ENCODE results near the gene AMMECR1L. TPM values are rescaled to one million over a fixed set of nuclear protein-coding genes. Genes with fewer than 3 reads are reported as not detected.
"Not testable (repeated sequence)": the region's sequence is repeated elsewhere in the genome, so short reads cannot be mapped to it uniquely, and the experiment has no call there.

The AMMECR1L gene
- 6.7 TPM for total RNA-seq
- 12.0 TPM for polyA plus RNA-seq
- long read RNA-seq, donor 1, result 0 reads
- long read RNA-seq, donor 2, full-length matches to known transcripts, result 1 of 1 reads
- long read RNA-seq, donor 2, partial matches to known transcripts, result 0 of 1 reads
- long read RNA-seq, donor 2, other reads (novel, unspliced or antisense), result 0 of 1 reads
- long read RNA-seq, donor 3, full-length matches to known transcripts, result 2 of 2 reads
- long read RNA-seq, donor 3, partial matches to known transcripts, result 0 of 2 reads
- long read RNA-seq, donor 3, other reads (novel, unspliced or antisense), result 0 of 2 reads
- long read RNA-seq, donor 4, result 0 reads
- long read RNA-seq, donor 5, full-length matches to known transcripts, result 1 of 1 reads
- long read RNA-seq, donor 5, partial matches to known transcripts, result 0 of 1 reads
- long read RNA-seq, donor 5, other reads (novel, unspliced or antisense), result 0 of 1 reads
- long read RNA-seq, donor 6, full-length matches to known transcripts, result 1 of 1 reads
- long read RNA-seq, donor 6, partial matches to known transcripts, result 0 of 1 reads
- long read RNA-seq, donor 6, other reads (novel, unspliced or antisense), result 0 of 1 reads
- long read RNA-seq, donor 7, full-length matches to known transcripts, result 1 of 1 reads
- long read RNA-seq, donor 7, partial matches to known transcripts, result 0 of 1 reads
- long read RNA-seq, donor 7, other reads (novel, unspliced or antisense), result 0 of 1 reads
- long read RNA-seq, donor 8, result 0 reads
- long read RNA-seq, donor 9, full-length matches to known transcripts, result 1 of 1 reads
- long read RNA-seq, donor 9, partial matches to known transcripts, result 0 of 1 reads
- long read RNA-seq, donor 9, other reads (novel, unspliced or antisense), result 0 of 1 reads
- long read RNA-seq, donor 10, result 0 reads

GRCh38 chr2:127885780-127886592 is at the start of gene AMMECR1L:
Gene AMMECR1L, minus strand, starts transcription at chr2:127885956. Its CDS starts 11,722 bp downstream, at chr2:127874234.
- peak; percentile 30 to 79 (median 51) for DNase-seq (ENCODE audit: low read depth in 6 of 9, low spot score in 9 of 9)
- H3K27me3 ChIP-seq (ENCODE audit: control insufficient read depth in 2 of 2, insufficient read depth in 1 of 2, low read length in 1 of 2); H3K9me3 ChIP-seq (ENCODE audit: control insufficient read depth in 2 of 2, insufficient read depth in 1 of 2, low read length in 1 of 2): not testable (repeated sequence)
- Histone ChIP-seq H3K4me3 (ENCODE audit: low read length in 2 of 2) (peak within 1 kb of the TSS; percentile 58 to 61), H3K27ac (ENCODE audit: low read depth in 1 of 2, low read length in 1 of 2) (peak within 1 kb of the TSS; percentile 87 to 88), H3K4me1 (ENCODE audit: control insufficient read depth in 2 of 2, insufficient read depth in 2 of 2, low read length in 2 of 2) (peaks cover 11 to 13% of the 10 kb centered on the region in 2 donors), H3K36me3 (ENCODE audit: control insufficient read depth in 2 of 2, insufficient read depth in 2 of 2, low read length in 1 of 2) (peaks cover 6 to 18% of the 10 kb centered on the region in 2 donors)
- under 1% methylated on average over 62 of the region's 85 CpGs for WGBS

DNA sequence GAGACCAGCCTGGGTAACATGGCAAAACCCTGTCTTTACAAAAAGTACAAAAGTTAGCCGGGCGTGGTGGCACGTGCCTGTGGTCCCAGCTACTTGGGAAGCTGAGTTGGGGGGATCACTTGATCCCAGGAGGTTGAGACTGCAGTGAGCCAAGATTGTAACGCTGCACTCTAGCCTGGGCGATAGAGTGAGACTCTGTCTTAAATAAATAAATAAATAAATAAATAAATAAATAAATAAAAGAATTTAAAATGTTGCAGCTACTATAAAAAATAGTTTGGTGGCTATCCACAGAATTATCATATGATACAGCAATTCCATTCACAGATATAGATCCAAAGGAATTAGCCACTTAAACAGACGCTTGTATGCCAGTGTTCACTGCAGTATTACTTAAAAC is 49.6 kb upstream of the AMMECR1L start:
- no peaks in the 10 kb centered on the region for H3K27me3 ChIP-seq (ENCODE audit: control insufficient read depth in 2 of 2, insufficient read depth in 1 of 2, low read length in 1 of 2)
- H3K4me1 ChIP-seq (ENCODE audit: control insufficient read depth in 2 of 2, insufficient read depth in 2 of 2, low read length in 2 of 2), result no peaks in the 10 kb centered on the region
- H3K36me3 ChIP-seq (ENCODE audit: control insufficient read depth in 2 of 2, insufficient read depth in 2 of 2, low read length in 1 of 2), result peaks cover 2% of the 10 kb centered on the region in 2 donors
- no peak overlapping the region for H3K27ac ChIP-seq (ENCODE audit: low read depth in 1 of 2, low read length in 1 of 2)
- DNase-seq (ENCODE audit: low read depth in 6 of 9, low spot score in 9 of 9), result no peak
- H3K9me3 ChIP-seq (ENCODE audit: control insufficient read depth in 2 of 2, insufficient read depth in 1 of 2, low read length in 1 of 2), result no peaks in the 10 kb centered on the region
- 96% methylated on average over 6 of the region's 6 CpGs for WGBS
- no peak overlapping the region for H3K4me3 ChIP-seq (ENCODE audit: low read length in 2 of 2)

DNA sequence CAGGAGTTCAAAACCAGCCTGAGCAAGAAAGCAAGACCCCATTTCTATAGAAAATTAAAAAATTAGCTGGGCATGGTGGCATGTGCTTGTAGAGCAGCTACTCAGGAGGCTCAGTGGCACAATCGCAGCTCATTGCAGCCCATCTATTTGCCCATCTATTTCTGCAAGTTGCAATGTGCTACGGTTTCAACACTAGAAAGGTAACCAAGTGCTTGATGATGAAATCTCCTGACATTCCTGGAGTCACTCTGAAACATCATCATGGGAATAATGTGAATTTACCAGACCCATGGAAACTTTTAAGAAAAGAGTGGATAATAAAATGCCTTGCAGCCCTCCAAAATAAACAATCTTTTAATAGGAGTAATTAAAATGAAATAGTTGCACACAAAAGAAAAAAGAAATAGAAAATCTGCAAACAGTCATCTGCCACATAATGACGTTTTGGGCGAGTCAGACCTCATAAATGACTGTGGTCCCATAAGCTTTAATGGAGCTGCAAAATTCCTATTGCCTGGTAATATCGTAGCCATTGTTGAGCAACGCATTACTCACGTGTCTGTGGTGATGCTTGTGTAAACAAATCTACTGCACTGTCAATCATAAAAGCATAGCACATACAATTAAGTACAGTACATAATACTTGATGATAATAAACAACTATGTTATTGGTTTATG is 46.6 kb upstream of the AMMECR1L start:
- no peak for DNase-seq (ENCODE audit: low read depth in 6 of 9, low spot score in 9 of 9)
- H3K4me1 ChIP-seq (ENCODE audit: control insufficient read depth in 2 of 2, insufficient read depth in 2 of 2, low read length in 2 of 2), result no peaks in the 10 kb centered on the region
- WGBS, result 95% methylated on average over 7 of the region's 7 CpGs

DNA sequence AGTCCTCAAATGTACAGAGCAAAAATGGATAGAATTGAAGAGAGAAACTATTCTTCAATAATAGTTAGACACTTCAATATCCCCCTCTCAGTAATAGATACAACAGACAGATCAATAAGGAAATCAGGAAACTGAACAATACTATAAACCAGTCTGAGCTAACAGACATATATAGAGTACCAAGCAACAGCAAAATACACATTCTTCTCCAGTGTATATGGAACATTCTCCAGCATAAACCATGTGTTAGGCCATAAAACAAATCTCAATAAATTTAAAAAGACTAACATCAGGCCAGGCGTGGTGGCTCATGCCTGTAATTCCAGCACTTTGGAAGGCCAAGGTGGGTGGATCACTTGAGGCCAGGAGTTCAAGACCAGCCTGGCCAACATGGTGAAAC is 43.7 kb upstream of the AMMECR1L start:
- 96% methylated on average over 1 of the region's 1 CpG for WGBS
- DNase-seq (ENCODE audit: low read depth in 6 of 9, low spot score in 9 of 9), result no peak
- H3K36me3 ChIP-seq (ENCODE audit: control insufficient read depth in 2 of 2, insufficient read depth in 2 of 2, low read length in 1 of 2), result no peaks in the 10 kb centered on the region
- H3K4me1 ChIP-seq (ENCODE audit: control insufficient read depth in 2 of 2, insufficient read depth in 2 of 2, low read length in 2 of 2), result no peaks in the 10 kb centered on the region
- no peak overlapping the region for H3K27ac ChIP-seq (ENCODE audit: low read depth in 1 of 2, low read length in 1 of 2)
- no peaks in the 10 kb centered on the region for H3K27me3 ChIP-seq (ENCODE audit: control insufficient read depth in 2 of 2, insufficient read depth in 1 of 2, low read length in 1 of 2)
- H3K4me3 ChIP-seq (ENCODE audit: low read length in 2 of 2), result no peak overlapping the region
- no peaks in the 10 kb centered on the region for H3K9me3 ChIP-seq (ENCODE audit: control insufficient read depth in 2 of 2, insufficient read depth in 1 of 2, low read length in 1 of 2)

More for the DNA sequence above, 46.6 kb upstream of the AMMECR1L start:
- no peaks in the 10 kb centered on the region for H3K27me3 ChIP-seq (ENCODE audit: control insufficient read depth in 2 of 2, insufficient read depth in 1 of 2, low read length in 1 of 2)
- H3K4me3 ChIP-seq (ENCODE audit: low read length in 2 of 2), result no peak overlapping the region
- H3K36me3 ChIP-seq (ENCODE audit: control insufficient read depth in 2 of 2, insufficient read depth in 2 of 2, low read length in 1 of 2), result no peaks in the 10 kb centered on the region
- no peaks in the 10 kb centered on the region for H3K9me3 ChIP-seq (ENCODE audit: control insufficient read depth in 2 of 2, insufficient read depth in 1 of 2, low read length in 1 of 2)
- H3K27ac ChIP-seq (ENCODE audit: low read depth in 1 of 2, low read length in 1 of 2), result no peak overlapping the region

DNA sequence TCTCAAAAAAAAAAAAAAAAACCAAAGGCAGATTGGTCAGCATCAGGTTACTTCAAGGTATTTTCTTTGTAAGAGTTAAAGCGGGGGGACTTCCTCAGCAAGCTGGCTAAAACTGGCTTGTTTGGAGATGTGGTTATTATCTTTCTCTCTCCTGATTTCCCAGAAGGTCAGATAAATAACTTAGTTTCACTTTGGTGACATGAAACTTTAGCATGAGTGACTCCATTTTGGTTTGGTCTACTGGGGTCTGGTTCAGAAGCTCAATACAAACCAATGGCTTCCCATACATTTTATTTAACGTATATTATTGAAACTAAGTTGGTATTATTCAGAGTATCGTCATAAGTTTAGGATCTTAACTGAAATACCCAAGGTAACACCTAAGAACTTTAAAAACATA is 41.6 kb upstream of the AMMECR1L start:
- DNase-seq (ENCODE audit: low read depth in 6 of 9, low spot score in 9 of 9), result no peak
- Histone ChIP-seq H3K36me3 (ENCODE audit: control insufficient read depth in 2 of 2, insufficient read depth in 2 of 2, low read length in 1 of 2) (no peaks in the 10 kb centered on the region), H3K27ac (ENCODE audit: low read depth in 1 of 2, low read length in 1 of 2) (no peak overlapping the region), H3K4me1 (ENCODE audit: control insufficient read depth in 2 of 2, insufficient read depth in 2 of 2, low read length in 2 of 2) (no peaks in the 10 kb centered on the region), H3K4me3 (ENCODE audit: low read length in 2 of 2) (no peak overlapping the region), H3K27me3 (ENCODE audit: control insufficient read depth in 2 of 2, insufficient read depth in 1 of 2, low read length in 1 of 2) (no peaks in the 10 kb centered on the region), H3K9me3 (ENCODE audit: control insufficient read depth in 2 of 2, insufficient read depth in 1 of 2, low read length in 1 of 2) (no peaks in the 10 kb centered on the region)
- 97% methylated on average over 3 of the region's 3 CpGs for WGBS

GRCh38 chr2:127917916-127918315 is 32.2 kb upstream of the AMMECR1L start:
- no peaks in the 10 kb centered on the region for H3K27me3 ChIP-seq (ENCODE audit: control insufficient read depth in 2 of 2, insufficient read depth in 1 of 2, low read length in 1 of 2)
- H3K4me3 ChIP-seq (ENCODE audit: low read length in 2 of 2), result no peak overlapping the region
- WGBS, result 98% methylated on average over 4 of the region's 4 CpGs
- H3K27ac ChIP-seq (ENCODE audit: low read depth in 1 of 2, low read length in 1 of 2), result no peak overlapping the region
- H3K9me3 ChIP-seq (ENCODE audit: control insufficient read depth in 2 of 2, insufficient read depth in 1 of 2, low read length in 1 of 2), result no peaks in the 10 kb centered on the region
- DNase-seq (ENCODE audit: low read depth in 6 of 9, low spot score in 9 of 9), result no peak
- no peaks in the 10 kb centered on the region for H3K36me3 ChIP-seq (ENCODE audit: control insufficient read depth in 2 of 2, insufficient read depth in 2 of 2, low read length in 1 of 2)
- no peaks in the 10 kb centered on the region for H3K4me1 ChIP-seq (ENCODE audit: control insufficient read depth in 2 of 2, insufficient read depth in 2 of 2, low read length in 2 of 2)

- 94% methylated on average over 8 of the region's 8 CpGs for WGBS
- Histone ChIP-seq H3K27ac (ENCODE audit: low read depth in 1 of 2, low read length in 1 of 2) (no peak overlapping the region), H3K9me3 (ENCODE audit: control insufficient read depth in 2 of 2, insufficient read depth in 1 of 2, low read length in 1 of 2) (no peaks in the 10 kb centered on the region), H3K36me3 (ENCODE audit: control insufficient read depth in 2 of 2, insufficient read depth in 2 of 2, low read length in 1 of 2) (no peaks in the 10 kb centered on the region), H3K27me3 (ENCODE audit: control insufficient read depth in 2 of 2, insufficient read depth in 1 of 2, low read length in 1 of 2) (no peaks in the 10 kb centered on the region), H3K4me1 (ENCODE audit: control insufficient read depth in 2 of 2, insufficient read depth in 2 of 2, low read length in 2 of 2) (no peaks in the 10 kb centered on the region), H3K4me3 (ENCODE audit: low read length in 2 of 2) (no peak overlapping the region)
- no peak for DNase-seq (ENCODE audit: low read depth in 6 of 9, low spot score in 9 of 9)
These were observed 28.2 kb upstream of the AMMECR1L start for GRCh38 chr2:127913808-127914457.

DNA sequence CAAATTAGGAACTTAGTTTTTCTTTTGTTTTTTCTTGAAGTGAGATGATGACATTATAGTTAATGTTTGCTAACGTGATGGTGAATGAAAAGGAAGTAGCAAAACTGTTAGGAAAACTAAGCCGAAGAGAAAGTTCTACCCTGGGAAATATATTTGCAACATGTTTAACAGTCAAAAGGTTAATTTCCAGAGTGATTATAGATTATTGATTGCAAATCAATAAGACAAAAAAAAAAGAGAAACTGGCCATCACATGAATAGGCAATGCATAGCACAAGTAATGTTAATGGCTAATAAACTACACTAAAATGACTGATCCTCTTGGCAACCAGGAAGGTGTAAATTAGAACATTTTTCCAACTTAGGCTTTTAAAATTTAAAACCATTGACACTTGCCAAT is 26.0 kb upstream of the AMMECR1L start:
- WGBS, result 67% methylated on average over 2 of the region's 2 CpGs
- Histone ChIP-seq H3K27me3 (ENCODE audit: control insufficient read depth in 2 of 2, insufficient read depth in 1 of 2, low read length in 1 of 2) (no peaks in the 10 kb centered on the region), H3K4me3 (ENCODE audit: low read length in 2 of 2) (no peak overlapping the region)

More for the DNA sequence above, 26.0 kb upstream of the AMMECR1L start:
- H3K9me3 ChIP-seq (ENCODE audit: control insufficient read depth in 2 of 2, insufficient read depth in 1 of 2, low read length in 1 of 2), result no peaks in the 10 kb centered on the region
- H3K27ac ChIP-seq (ENCODE audit: low read depth in 1 of 2, low read length in 1 of 2), result no peak overlapping the region
- DNase-seq (ENCODE audit: low read depth in 6 of 9, low spot score in 9 of 9), result no peak
- no peaks in the 10 kb centered on the region for H3K4me1 ChIP-seq (ENCODE audit: control insufficient read depth in 2 of 2, insufficient read depth in 2 of 2, low read length in 2 of 2)
- H3K36me3 ChIP-seq (ENCODE audit: control insufficient read depth in 2 of 2, insufficient read depth in 2 of 2, low read length in 1 of 2), result no peaks in the 10 kb centered on the region
